Trophoblast cell (in vitro differentiated cells and primary cell): ENCODE measurements around the gene POLR2F. TPM values are rescaled to one million over a fixed set of nuclear protein-coding genes. Genes with fewer than 3 reads are reported as not detected.
A peak's percentile ranks its signal among the peaks of the same experiment; 100 is the strongest.

Experiments used
- DNase-seq, 2 donors: peaks; one replicate each; pipeline ENCODE4 v3.0.0-alpha.2; 2016
- H2AFZ ChIP-seq: 2 replicates; pipeline ENCODE4 v1.6.1; 2013; ENCODE audit warnings: low read length, moderate library complexity, mild to moderate bottlenecking; ENCODE audit not compliant: insufficient read depth, poor library complexity
- H2AK5ac ChIP-seq: 2 replicates; pipeline ENCODE4 v1.6.1; 2013; ENCODE audit warnings: mild to moderate bottlenecking, low read length
- H2BK120ac ChIP-seq: 2 replicates; pipeline ENCODE4 v1.6.1; 2013; ENCODE audit warnings: low read length, mild to moderate bottlenecking, moderate library complexity; ENCODE audit not compliant: insufficient read depth, poor library complexity
- H2BK12ac ChIP-seq: 2 replicates; pipeline ENCODE4 v1.6.1; 2013; ENCODE audit warnings: mild to moderate bottlenecking, low read length, moderate library complexity
- H2BK5ac ChIP-seq: 2 replicates; pipeline ENCODE4 v1.6.1; 2013; ENCODE audit warnings: low read length, low read depth, moderate library complexity, mild to moderate bottlenecking; ENCODE audit not compliant: poor library complexity
- H3K14ac ChIP-seq: 2 replicates; pipeline ENCODE4 v1.6.1; 2013; ENCODE audit warnings: mild to moderate bottlenecking, low read length
- H3K18ac ChIP-seq: 2 replicates; pipeline ENCODE4 v1.6.1; 2013; ENCODE audit warnings: mild to moderate bottlenecking, low read length
- H3K23ac ChIP-seq: 2 replicates; pipeline ENCODE4 v1.6.1; 2013; ENCODE audit warnings: low read length
- H3K27ac ChIP-seq: 2 replicates; pipeline ENCODE4 v1.5.1; 2013; ENCODE audit warnings: low read depth, mild to moderate bottlenecking, inconsistent platforms, low read length, moderate library complexity
- H3K27me3 ChIP-seq: 2 replicates; pipeline ENCODE4 v1.6.1; 2013; ENCODE audit warnings: inconsistent platforms, mild to moderate bottlenecking, low read length, moderate library complexity; ENCODE audit not compliant: insufficient read depth
- H3K36me3 ChIP-seq, 2 experiments: 1 replicate in 1 of 2; 2 replicates in 1 of 2; pipeline ENCODE4 v1.6.1; 2013; ENCODE audit warnings: low read length in 2 of 2, mild to moderate bottlenecking in 2 of 2, moderate library complexity in 1 of 2; ENCODE audit not compliant: insufficient read depth in 2 of 2, control insufficient read depth in 1 of 2
- H3K4ac ChIP-seq: 2 replicates; pipeline ENCODE4 v1.6.1; 2013; ENCODE audit warnings: low read depth, mild to moderate bottlenecking, low read length, moderate library complexity
- H3K4me1 ChIP-seq, 2 experiments: 1 replicate in 1 of 2; 2 replicates in 1 of 2; pipeline ENCODE4 v1.6.1; 2013; ENCODE audit warnings: low read length in 2 of 2, mild to moderate bottlenecking in 2 of 2, moderate library complexity in 1 of 2; ENCODE audit not compliant: insufficient read depth in 2 of 2, control insufficient read depth in 1 of 2
- H3K4me2 ChIP-seq: 2 replicates; pipeline ENCODE4 v1.6.1; 2013; ENCODE audit warnings: inconsistent platforms, mild to moderate bottlenecking, low read length, moderate library complexity
- H3K4me3 ChIP-seq: 2 replicates; pipeline ENCODE4 v1.5.1; 2013; ENCODE audit warnings: mild to moderate bottlenecking, low read depth, low read length, inconsistent platforms
- H3K79me1 ChIP-seq: one replicate; pipeline ENCODE4 v1.6.1; 2013; ENCODE audit warnings: low read length
- H3K79me2 ChIP-seq: 2 replicates; pipeline ENCODE4 v1.6.1; 2013; ENCODE audit warnings: low read length, mild to moderate bottlenecking; ENCODE audit not compliant: control insufficient read depth, insufficient read depth, poor library complexity
- H3K9ac ChIP-seq: 2 replicates; pipeline ENCODE4 v1.6.1; 2013; ENCODE audit warnings: mild to moderate bottlenecking, low read length
- H3K9me3 ChIP-seq: 2 replicates; pipeline ENCODE4 v1.6.1; 2013; ENCODE audit warnings: low read depth, mild to moderate bottlenecking, control low read depth, inconsistent platforms, low read length; ENCODE audit not compliant: insufficient read depth
- H4K12ac ChIP-seq: 2 replicates; pipeline ENCODE4 v1.6.1; 2013; ENCODE audit warnings: low read depth, mild to moderate bottlenecking, low read length, moderate library complexity
- H4K8ac ChIP-seq: 2 replicates; pipeline ENCODE4 v1.6.1; 2013; ENCODE audit warnings: low read depth, mild to moderate bottlenecking, low read length, moderate library complexity
- H4K91ac ChIP-seq: one replicate; pipeline ENCODE4 v1.6.1; 2013; ENCODE audit warnings: low read depth, mild to moderate bottlenecking, low read length, moderate library complexity
- WGBS: extraction: QIAGEN DNeasy Blood & Tissue Kit; methylation state at CpG from one replicate; pipeline ENCODE4 v1.1.7; 2013; ENCODE audit warnings: missing lambda C conversion rate; ENCODE audit not compliant: insufficient read length, insufficient coverage; ENCODE audit errors: extremely low coverage; 5-methylcytosine and 5-hydroxymethylcytosine counted together
- polyA plus RNA-seq: library from polyadenylated mRNA; stranded (reverse); fragments of 200-250 nt; gene quantifications from 2 replicates; pipeline ENCODE4 v1.2.3, GENCODE V29; 2013

POLR2F gene
- polyA plus RNA-seq, result 140 and 147 TPM in 2 replicates

DNA sequence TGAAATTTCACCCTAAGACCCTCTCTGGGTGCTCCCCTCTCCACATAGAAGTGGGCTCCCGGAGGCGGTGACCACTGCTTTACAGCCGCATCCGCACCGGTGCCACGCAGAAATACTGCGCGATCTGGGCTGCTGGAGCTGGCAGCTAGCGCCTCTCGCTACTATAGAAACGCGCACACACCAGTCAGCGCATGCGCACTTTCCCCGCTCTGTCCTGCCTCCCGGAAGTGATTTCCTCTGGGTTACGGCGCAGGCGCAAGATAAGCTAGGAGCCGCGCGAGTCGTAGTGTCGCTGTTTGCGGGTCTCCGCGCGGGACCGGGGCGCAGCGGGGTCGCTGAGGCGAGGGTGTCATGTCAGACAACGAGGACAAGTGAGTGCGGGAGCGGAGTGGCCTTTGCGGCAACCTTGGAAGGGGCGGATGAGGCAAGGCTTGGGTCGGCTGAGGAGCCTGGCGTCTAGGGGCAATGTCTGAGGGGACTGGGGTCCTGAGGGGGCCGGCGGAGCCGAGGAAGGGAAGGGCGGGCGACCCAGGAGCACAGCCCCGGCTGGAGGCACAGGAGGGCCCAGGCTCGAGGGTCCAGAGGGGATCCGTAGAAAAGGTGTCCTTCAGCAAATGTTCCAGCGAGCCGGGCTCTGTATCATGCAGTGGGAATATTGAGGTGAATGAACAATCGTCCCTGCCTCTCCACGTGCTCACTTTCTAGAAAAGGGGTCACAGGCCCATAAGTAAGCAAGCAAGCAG, at the start of gene POLR2F, which contains the start of gene C22orf23:
Gene POLR2F (plus strand): TSS at position 263 of the 743 bp plus-strand sequence. CDS start 89 bp downstream, at position 352.
Gene C22orf23 (minus strand): TSS at position 165 of the 743 bp plus-strand sequence. CDS start 452 bp downstream, outside the sequence.
- H2BK120ac ChIP-seq, result peak within 1 kb of the TSS; percentile 72
- peak within 1 kb of the TSS; percentile 84 for H3K4me2 ChIP-seq
- H3K79me1 ChIP-seq, result peaks cover 5% of the 10 kb centered on the region
- peak within 1 kb of the TSS; percentile 100 for H2AFZ ChIP-seq
- peak within 1 kb of the TSS; percentile 96 for H3K4ac ChIP-seq
- peak within 1 kb of the TSS; percentile 93 for H2AK5ac ChIP-seq
- peak within 1 kb of the TSS; percentile 100 for H4K8ac ChIP-seq
- peaks cover 8 to 15% of the 10 kb centered on the region in 2 experiments for H3K36me3 ChIP-seq
- H4K91ac ChIP-seq, result peak within 1 kb of the TSS; percentile 80
- H3K23ac ChIP-seq, result no peak within 1 kb of the TSS
- H3K79me2 ChIP-seq, result peaks cover 8% of the 10 kb centered on the region
- H3K9me3 ChIP-seq, result no peaks in the 10 kb centered on the region
- H3K18ac ChIP-seq, result peak within 1 kb of the TSS; percentile 99
- peak within 1 kb of the TSS; percentile 95 for H3K4me3 ChIP-seq
- no peaks in the 10 kb centered on the region for H3K27me3 ChIP-seq
- WGBS, result no CpG with 5 or more reads among the region's 52 CpGs
- H3K9ac ChIP-seq, result peak within 1 kb of the TSS; percentile 96
- peak; percentile 99 to 100 for DNase-seq
- peak within 1 kb of the TSS; percentile 96 for H4K12ac ChIP-seq
- H3K27ac ChIP-seq, result no peak within 1 kb of the TSS
- peak within 1 kb of the TSS; percentile 99 for H3K14ac ChIP-seq
- peaks cover 9 to 17% of the 10 kb centered on the region in 2 experiments for H3K4me1 ChIP-seq
- peak within 1 kb of the TSS; percentile 11 for H2BK12ac ChIP-seq
- H2BK5ac ChIP-seq, result peak within 1 kb of the TSS; percentile 81

GRCh38 chr22:37904572-37905533, 48.6 kb upstream of the POLR2F start:
- Histone ChIP-seq H4K91ac (peak overlapping the region; percentile 98), H3K27me3 (no peaks in the 10 kb centered on the region), H2BK12ac (peak overlapping the region; percentile 96), H3K14ac (peak overlapping the region; percentile 97), H3K4me3 (no peak overlapping the region), H3K18ac (peak overlapping the region; percentile 94), H3K23ac (no peak overlapping the region), H3K9ac (no peak overlapping the region), H4K8ac (peak overlapping the region; percentile 82), H4K12ac (peak overlapping the region; percentile 72), H2AK5ac (peak overlapping the region; percentile 95), H3K79me1 (peaks cover 35% of the 10 kb centered on the region), H2AFZ (peak overlapping the region; percentile 41), H3K4me2 (peak overlapping the region; percentile 65), H3K9me3 (no peaks in the 10 kb centered on the region), H2BK5ac (peak overlapping the region; percentile 97), H3K4me1 (peaks cover 23 to 27% of the 10 kb centered on the region in 2 experiments), H3K79me2 (peaks cover 28% of the 10 kb centered on the region), H2BK120ac (peak overlapping the region; percentile 99), H3K36me3 (peaks cover 3 to 6% of the 10 kb centered on the region in 2 experiments), H3K4ac (peak overlapping the region; percentile 78), H3K27ac (peak overlapping the region; percentile 99)
- whole genome bisulfite sequencing, result no CpG with 5 or more reads among the region's 10 CpGs
- DNase-seq, result peak; percentile 93 to 97

DNA sequence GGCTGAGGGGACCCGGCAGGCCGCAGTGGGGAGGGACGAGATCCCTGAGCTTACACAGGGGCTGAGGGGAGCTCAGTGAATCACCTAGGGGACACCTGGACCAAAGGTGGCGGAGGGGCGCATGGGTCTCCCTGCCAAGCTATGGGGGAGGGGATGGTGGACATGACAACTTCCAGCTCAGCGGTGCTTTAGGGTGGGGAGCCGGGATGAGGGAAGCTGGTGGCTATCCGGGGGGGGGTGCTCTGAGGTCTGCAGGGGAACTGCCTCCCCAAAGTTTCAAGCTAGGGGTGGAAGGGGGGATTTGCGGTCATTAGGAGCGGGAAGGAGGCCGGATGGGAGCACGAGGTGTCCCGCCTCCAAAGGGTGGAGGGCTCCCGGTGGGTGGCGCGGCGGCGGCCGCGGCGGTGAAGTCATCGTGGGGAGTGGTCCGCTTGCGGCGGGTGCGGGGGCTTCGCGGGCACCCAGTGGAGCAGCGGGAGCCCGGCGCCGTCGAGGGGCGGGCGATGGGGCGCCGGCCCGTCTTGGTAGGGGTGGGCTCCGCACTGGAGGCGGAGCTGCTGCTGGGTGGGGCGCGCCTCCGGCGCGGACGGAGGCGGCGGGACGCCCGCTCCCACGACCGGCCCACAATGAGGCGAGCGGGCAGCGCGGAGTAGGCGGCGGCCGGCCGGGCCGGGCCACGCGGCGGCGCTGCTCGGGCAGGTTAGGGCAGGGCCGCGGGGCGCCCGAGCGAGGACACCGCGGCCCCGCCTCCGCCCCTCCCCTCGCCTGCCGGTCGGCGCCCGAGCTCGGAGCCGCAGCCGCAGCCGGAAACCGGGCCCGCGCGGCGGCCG, 47.8 kb upstream of the POLR2F start, which contains the start of gene MICALL1:
Gene MICALL1 (plus strand): TSS at position 764 of the 830 bp plus-strand sequence. CDS start 126 bp downstream, outside the sequence.
- H2BK120ac ChIP-seq, result peak within 1 kb of the TSS; percentile 99
- DNase-seq, result peak; percentile 62 to 82
- no peaks in the 10 kb centered on the region for H3K27me3 ChIP-seq
- H3K27ac ChIP-seq, result peak within 1 kb of the TSS; percentile 99
- H3K4me3 ChIP-seq, result peak within 1 kb of the TSS; percentile 85
- peaks cover 36% of the 10 kb centered on the region for H3K79me1 ChIP-seq
- peak within 1 kb of the TSS; percentile 98 for H3K14ac ChIP-seq
- H3K36me3 ChIP-seq, result peaks cover 9 to 13% of the 10 kb centered on the region in 2 experiments
- H3K18ac ChIP-seq, result peak within 1 kb of the TSS; percentile 99
- H4K8ac ChIP-seq, result peak within 1 kb of the TSS; percentile 97
- peak within 1 kb of the TSS; percentile 96 for H2AK5ac ChIP-seq
- peak within 1 kb of the TSS; percentile 79 for H3K9ac ChIP-seq
- H3K9me3 ChIP-seq, result no peaks in the 10 kb centered on the region
- no CpG with 5 or more reads among the region's 90 CpGs for WGBS
- H3K4me2 ChIP-seq, result peak within 1 kb of the TSS; percentile 65
- peak within 1 kb of the TSS; percentile 99 for H3K4ac ChIP-seq
- peak within 1 kb of the TSS; percentile 86 for H2BK12ac ChIP-seq
- H4K91ac ChIP-seq, result peak within 1 kb of the TSS; percentile 99
- peaks cover 28 to 35% of the 10 kb centered on the region in 2 experiments for H3K4me1 ChIP-seq
- H2BK5ac ChIP-seq, result peak within 1 kb of the TSS; percentile 98
- peaks cover 31% of the 10 kb centered on the region for H3K79me2 ChIP-seq
- H4K12ac ChIP-seq, result peak within 1 kb of the TSS; percentile 94
- peak within 1 kb of the TSS; percentile 85 for H2AFZ ChIP-seq
- H3K23ac ChIP-seq, result no peak within 1 kb of the TSS
